HL-60 (cell line): ENCODE data around the gene XIRP2.

Experiments
- DNase-seq, 2 experiments: peaks; one replicate each; pipeline ENCODE4 v3.0.0-alpha.2; 2010 to 2020; ENCODE audit warnings: low read depth in 1 of 2, low spot score in 1 of 2
- H3K27ac ChIP-seq: fragments of 250-450 bp; sonication (Bioruptor Pico); replicated peaks from 2 replicates; pipeline ENCODE4 v1.5.1; 2020; ENCODE audit warnings: mild to moderate bottlenecking, moderate library complexity
- H3K27me3 ChIP-seq: fragments of 250-450 bp; sonication (Bioruptor Pico); 2 replicates; pipeline ENCODE4 v1.5.1; 2021; ENCODE audit warnings: mild to moderate bottlenecking, moderate library complexity; ENCODE audit not compliant: insufficient read depth, poor library complexity, severe bottlenecking
- H3K4me3 ChIP-seq: replicated peaks from 2 replicates; pipeline ENCODE4 v1.5.1; 2011; ENCODE audit warnings: mild to moderate bottlenecking, control low read depth, low read length; ENCODE audit not compliant: insufficient read depth
- GABPA ChIP-seq: IDR thresholded peaks from 2 replicates; pipeline ENCODE4 v1.6.1; 2012; ENCODE audit warnings: low read depth
- POLR2AphosphoS5 ChIP-seq: IDR thresholded peaks from 2 replicates; pipeline ENCODE4 v1.6.1; 2012; ENCODE audit warnings: low read depth
- SPI1 ChIP-seq: IDR thresholded peaks from 2 replicates; pipeline ENCODE4 v1.6.1; 2012; ENCODE audit warnings: low read depth, mild to moderate bottlenecking, borderline replicate concordance
- TF ChIP-seq, protein P1 (sequence below): IDR thresholded peaks from one replicate; pipeline ENCODE4 v1.5.1; 2011; ENCODE audit warnings: low read length, control low read depth, inconsistent platforms; ENCODE audit not compliant: insufficient read depth
- TF ChIP-seq, protein P2 (sequence below): IDR thresholded peaks from 2 replicates; pipeline ENCODE4 v1.6.1; 2012; ENCODE audit warnings: low read depth; ENCODE audit not compliant: insufficient replicate concordance

The XIRP2 gene

DNA sequence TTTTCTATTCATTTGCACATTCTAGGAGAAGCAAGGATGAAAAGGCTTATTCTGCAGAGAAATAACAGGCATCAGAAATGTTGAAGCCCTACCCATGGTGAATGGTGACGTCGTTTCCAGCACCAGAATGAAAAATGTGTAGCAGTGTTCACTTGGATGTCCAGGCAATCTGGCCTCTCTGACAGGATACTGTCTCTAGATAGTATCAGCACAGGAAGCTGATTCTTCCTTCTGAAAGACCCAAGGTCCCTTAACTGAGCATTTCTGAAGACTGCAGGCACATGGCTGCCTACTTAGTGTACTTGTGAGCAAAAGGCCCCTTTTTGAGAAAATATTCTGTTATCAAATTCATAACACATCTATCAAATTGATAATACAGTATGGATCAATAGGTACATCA lies 234.1 kb downstream of the XIRP2 start:
- DNase-seq: no peak
- no peak overlapping the region for H3K27ac ChIP-seq
- TF ChIP-seq POLR2AphosphoS5 (no peak), GABPA (no peak), SPI1 (no peak)
- TF ChIP-seq, protein P1, sequence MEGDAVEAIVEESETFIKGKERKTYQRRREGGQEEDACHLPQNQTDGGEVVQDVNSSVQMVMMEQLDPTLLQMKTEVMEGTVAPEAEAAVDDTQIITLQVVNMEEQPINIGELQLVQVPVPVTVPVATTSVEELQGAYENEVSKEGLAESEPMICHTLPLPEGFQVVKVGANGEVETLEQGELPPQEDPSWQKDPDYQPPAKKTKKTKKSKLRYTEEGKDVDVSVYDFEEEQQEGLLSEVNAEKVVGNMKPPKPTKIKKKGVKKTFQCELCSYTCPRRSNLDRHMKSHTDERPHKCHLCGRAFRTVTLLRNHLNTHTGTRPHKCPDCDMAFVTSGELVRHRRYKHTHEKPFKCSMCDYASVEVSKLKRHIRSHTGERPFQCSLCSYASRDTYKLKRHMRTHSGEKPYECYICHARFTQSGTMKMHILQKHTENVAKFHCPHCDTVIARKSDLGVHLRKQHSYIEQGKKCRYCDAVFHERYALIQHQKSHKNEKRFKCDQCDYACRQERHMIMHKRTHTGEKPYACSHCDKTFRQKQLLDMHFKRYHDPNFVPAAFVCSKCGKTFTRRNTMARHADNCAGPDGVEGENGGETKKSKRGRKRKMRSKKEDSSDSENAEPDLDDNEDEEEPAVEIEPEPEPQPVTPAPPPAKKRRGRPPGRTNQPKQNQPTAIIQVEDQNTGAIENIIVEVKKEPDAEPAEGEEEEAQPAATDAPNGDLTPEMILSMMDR: no peak
- TF ChIP-seq, protein P2, sequence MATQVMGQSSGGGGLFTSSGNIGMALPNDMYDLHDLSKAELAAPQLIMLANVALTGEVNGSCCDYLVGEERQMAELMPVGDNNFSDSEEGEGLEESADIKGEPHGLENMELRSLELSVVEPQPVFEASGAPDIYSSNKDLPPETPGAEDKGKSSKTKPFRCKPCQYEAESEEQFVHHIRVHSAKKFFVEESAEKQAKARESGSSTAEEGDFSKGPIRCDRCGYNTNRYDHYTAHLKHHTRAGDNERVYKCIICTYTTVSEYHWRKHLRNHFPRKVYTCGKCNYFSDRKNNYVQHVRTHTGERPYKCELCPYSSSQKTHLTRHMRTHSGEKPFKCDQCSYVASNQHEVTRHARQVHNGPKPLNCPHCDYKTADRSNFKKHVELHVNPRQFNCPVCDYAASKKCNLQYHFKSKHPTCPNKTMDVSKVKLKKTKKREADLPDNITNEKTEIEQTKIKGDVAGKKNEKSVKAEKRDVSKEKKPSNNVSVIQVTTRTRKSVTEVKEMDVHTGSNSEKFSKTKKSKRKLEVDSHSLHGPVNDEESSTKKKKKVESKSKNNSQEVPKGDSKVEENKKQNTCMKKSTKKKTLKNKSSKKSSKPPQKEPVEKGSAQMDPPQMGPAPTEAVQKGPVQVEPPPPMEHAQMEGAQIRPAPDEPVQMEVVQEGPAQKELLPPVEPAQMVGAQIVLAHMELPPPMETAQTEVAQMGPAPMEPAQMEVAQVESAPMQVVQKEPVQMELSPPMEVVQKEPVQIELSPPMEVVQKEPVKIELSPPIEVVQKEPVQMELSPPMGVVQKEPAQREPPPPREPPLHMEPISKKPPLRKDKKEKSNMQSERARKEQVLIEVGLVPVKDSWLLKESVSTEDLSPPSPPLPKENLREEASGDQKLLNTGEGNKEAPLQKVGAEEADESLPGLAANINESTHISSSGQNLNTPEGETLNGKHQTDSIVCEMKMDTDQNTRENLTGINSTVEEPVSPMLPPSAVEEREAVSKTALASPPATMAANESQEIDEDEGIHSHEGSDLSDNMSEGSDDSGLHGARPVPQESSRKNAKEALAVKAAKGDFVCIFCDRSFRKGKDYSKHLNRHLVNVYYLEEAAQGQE: no peak
- H3K27me3 ChIP-seq: no peaks in the 10 kb centered on the region
- H3K4me3 ChIP-seq: no peak overlapping the region

- no peak overlapping the region for H3K4me3 ChIP-seq
- H3K27me3 ChIP-seq: no peaks in the 10 kb centered on the region
- DNase-seq: no peak
- no peak overlapping the region for H3K27ac ChIP-seq
- TF ChIP-seq GABPA: no peak
- no peak for TF ChIP-seq SPI1
- TF ChIP-seq, protein P1: no peak
- TF ChIP-seq, protein P2: no peak
- TF ChIP-seq POLR2AphosphoS5: no peak
Measured at GRCh38 chr2:167126165-167126564, 237.9 kb downstream of the XIRP2 start.

GRCh38 chr2:167127135-167127534 lies 238.9 kb downstream of the XIRP2 start:
- no peaks in the 10 kb centered on the region for H3K27me3 ChIP-seq
- no peak for TF ChIP-seq GABPA
- TF ChIP-seq SPI1: no peak
- TF ChIP-seq, protein P1: no peak
- TF ChIP-seq POLR2AphosphoS5: no peak
- TF ChIP-seq, protein P2: no peak
- H3K27ac ChIP-seq: no peak overlapping the region
- no peak overlapping the region for H3K4me3 ChIP-seq
- peak in 1 of 2 experiments; percentile 2 for DNase-seq
